ENCODE measurements around the gene TNIP1.

The TNIP1 gene

GRCh38 chr5:151062405-151063141 is 18.3 kb downstream of the TNIP1 start:
- DNase-seq, result no peak

GRCh38 chr5:151060742-151061141 is 20.1 kb downstream of the TNIP1 start:
- no peak for DNase-seq

GRCh38 chr5:151058891-151059489 is 21.8 kb downstream of the TNIP1 start:
- no peak for DNase-seq

GRCh38 chr5:151058301-151058700 is 22.5 kb downstream of the TNIP1 start:
- no peak for DNase-seq

GRCh38 chr5:151056379-151057325 is 24.2 kb downstream of the TNIP1 start:
- no peak for DNase-seq

GRCh38 chr5:151055336-151055735 is 25.5 kb downstream of the TNIP1 start:
- no peak for DNase-seq

- DNase-seq, result no peak
Measured at GRCh38 chr5:151054709-151055108, 26.1 kb downstream of the TNIP1 start.

- no peak for DNase-seq
Measured at GRCh38 chr5:151053796-151054462, 26.9 kb downstream of the TNIP1 start.

- DNase-seq, result no peak
Measured at GRCh38 chr5:151052836-151053235, 28.0 kb downstream of the TNIP1 start.

- no peak for DNase-seq
Measured at GRCh38 chr5:151051931-151052608, 28.8 kb downstream of the TNIP1 start.

- DNase-seq, result peak; percentile 60 to 61
Measured at GRCh38 chr5:151051066-151051930, 29.5 kb downstream of the TNIP1 start.

- no peak for DNase-seq
Measured at GRCh38 chr5:151048526-151048925, 32.3 kb downstream of the TNIP1 start.

- DNase-seq, result no peak
Measured at GRCh38 chr5:151047814-151048425, 32.9 kb downstream of the TNIP1 start.

- no peak for DNase-seq
Measured at GRCh38 chr5:151042453-151043093, 38.3 kb downstream of the TNIP1 start.

GRCh38 chr5:151041577-151042268 is 39.1 kb downstream of the TNIP1 start:
- no peak for DNase-seq

GRCh38 chr5:151040211-151040747 is 40.6 kb downstream of the TNIP1 start:
- DNase-seq, result no peak

GRCh38 chr5:151039665-151040064 is 41.2 kb downstream of the TNIP1 start:
- no peak for DNase-seq

- no peak for DNase-seq
Measured at GRCh38 chr5:151038801-151039238, 42.0 kb downstream of the TNIP1 start.

GRCh38 chr5:151038412-151038745 is 42.5 kb downstream of the TNIP1 start:
- DNase-seq, result no peak
